ENCODE data around the gene UTRN.

GRCh38 chr6:144304223-144304848 lies 19.2 kb downstream of the UTRN start:
- TF ChIP-seq CBFB (IDR thresholded peaks at IDR 0.05; ENCODE audit: low read depth) (no peak), SMC3 (IDR thresholded peaks at IDR 0.05; ENCODE audit: borderline replicate concordance, low read length) (no peak), SIX5 (IDR thresholded peaks at IDR 0.05; ENCODE audit: low read depth, low read length, severe bottlenecking) (no peak), JUND (IDR thresholded peaks at IDR 0.05; ENCODE audit: low read depth, low read length) (no peak), GABPA (IDR thresholded peaks at IDR 0.05; ENCODE audit: low read depth) (no peak), TAF1 (IDR thresholded peaks at IDR 0.05; ENCODE audit: borderline replicate concordance, low read depth, low read length) (no peak), POLR2AphosphoS2 (IDR thresholded peaks at IDR 0.05; ENCODE audit: low read depth, low read length) (no peak), SMARCA5 (IDR thresholded peaks at IDR 0.05) (no peak), EGR1 (IDR thresholded peaks at IDR 0.05; ENCODE audit: borderline replicate concordance in 1 of 2, low read depth in 2 of 2, low read length in 2 of 2) (no peak), POLR2A (IDR thresholded peaks at IDR 0.05; ENCODE audit: low read depth, low read length) (no peak)
- TF ChIP-seq, protein P1, sequence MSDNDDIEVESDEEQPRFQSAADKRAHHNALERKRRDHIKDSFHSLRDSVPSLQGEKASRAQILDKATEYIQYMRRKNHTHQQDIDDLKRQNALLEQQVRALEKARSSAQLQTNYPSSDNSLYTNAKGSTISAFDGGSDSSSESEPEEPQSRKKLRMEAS (IDR thresholded peaks at IDR 0.05; ENCODE audit: low read depth, low read length), result no peak
- TF ChIP-seq, protein P2, sequence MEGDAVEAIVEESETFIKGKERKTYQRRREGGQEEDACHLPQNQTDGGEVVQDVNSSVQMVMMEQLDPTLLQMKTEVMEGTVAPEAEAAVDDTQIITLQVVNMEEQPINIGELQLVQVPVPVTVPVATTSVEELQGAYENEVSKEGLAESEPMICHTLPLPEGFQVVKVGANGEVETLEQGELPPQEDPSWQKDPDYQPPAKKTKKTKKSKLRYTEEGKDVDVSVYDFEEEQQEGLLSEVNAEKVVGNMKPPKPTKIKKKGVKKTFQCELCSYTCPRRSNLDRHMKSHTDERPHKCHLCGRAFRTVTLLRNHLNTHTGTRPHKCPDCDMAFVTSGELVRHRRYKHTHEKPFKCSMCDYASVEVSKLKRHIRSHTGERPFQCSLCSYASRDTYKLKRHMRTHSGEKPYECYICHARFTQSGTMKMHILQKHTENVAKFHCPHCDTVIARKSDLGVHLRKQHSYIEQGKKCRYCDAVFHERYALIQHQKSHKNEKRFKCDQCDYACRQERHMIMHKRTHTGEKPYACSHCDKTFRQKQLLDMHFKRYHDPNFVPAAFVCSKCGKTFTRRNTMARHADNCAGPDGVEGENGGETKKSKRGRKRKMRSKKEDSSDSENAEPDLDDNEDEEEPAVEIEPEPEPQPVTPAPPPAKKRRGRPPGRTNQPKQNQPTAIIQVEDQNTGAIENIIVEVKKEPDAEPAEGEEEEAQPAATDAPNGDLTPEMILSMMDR (IDR thresholded peaks at IDR 0.05 in 2 of 3, conservative IDR thresholded peaks at IDR 0.05 in 1 of 3; ENCODE audit: control insufficient read depth in 2 of 3, extremely low read depth in 1 of 3, insufficient read depth in 1 of 3, low read depth in 3 of 3, low read length in 3 of 3), result no peak
- TF ChIP-seq, protein P3, sequence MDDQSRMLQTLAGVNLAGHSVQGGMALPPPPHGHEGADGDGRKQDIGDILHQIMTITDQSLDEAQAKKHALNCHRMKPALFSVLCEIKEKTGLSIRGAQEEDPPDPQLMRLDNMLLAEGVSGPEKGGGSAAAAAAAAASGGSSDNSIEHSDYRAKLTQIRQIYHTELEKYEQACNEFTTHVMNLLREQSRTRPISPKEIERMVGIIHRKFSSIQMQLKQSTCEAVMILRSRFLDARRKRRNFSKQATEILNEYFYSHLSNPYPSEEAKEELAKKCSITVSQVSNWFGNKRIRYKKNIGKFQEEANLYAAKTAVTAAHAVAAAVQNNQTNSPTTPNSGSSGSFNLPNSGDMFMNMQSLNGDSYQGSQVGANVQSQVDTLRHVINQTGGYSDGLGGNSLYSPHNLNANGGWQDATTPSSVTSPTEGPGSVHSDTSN (IDR thresholded peaks at IDR 0.05; ENCODE audit: insufficient replicate concordance, low read depth, low read length), result no peak

Data from GM12878 (cell line).